Mesendoderm (in vitro differentiated cells): Measurements from ENCODE around the gene ANKHD1.

Experiments used
- DNase-seq: peaks from one replicate; pipeline ENCODE4 v3.0.0; 2013
- H2AK5ac ChIP-seq: 2 replicates; pipeline ENCODE4 v1.6.1; 2013; ENCODE audit warnings: low read length, inconsistent platforms
- H2BK120ac ChIP-seq: 2 replicates; pipeline ENCODE4 v1.6.1; 2013; ENCODE audit warnings: low read depth, mild to moderate bottlenecking, low read length, moderate library complexity, mixed read lengths
- H2BK15ac ChIP-seq: replicated peaks from 2 replicates; pipeline ENCODE4 v1.6.1; 2013; ENCODE audit warnings: low read depth, mild to moderate bottlenecking, moderate library complexity
- H2BK5ac ChIP-seq: 2 replicates; pipeline ENCODE4 v1.6.1; 2013; ENCODE audit warnings: low read length, inconsistent platforms
- H3K18ac ChIP-seq: 2 replicates; pipeline ENCODE4 v1.6.1; 2013; ENCODE audit warnings: mild to moderate bottlenecking, low read length, mixed read lengths
- H3K23ac ChIP-seq: one replicate; pipeline ENCODE4 v1.6.1; 2013; ENCODE audit warnings: low read length
- H3K27ac ChIP-seq: 2 replicates; pipeline ENCODE4 v1.5.1; 2013; ENCODE audit warnings: low read depth, mild to moderate bottlenecking, inconsistent platforms, low read length, moderate library complexity
- H3K27me3 ChIP-seq: 2 replicates; pipeline ENCODE4 v1.6.1; 2013; ENCODE audit warnings: low read length, control low read depth, mild to moderate bottlenecking, inconsistent platforms; ENCODE audit not compliant: insufficient read depth, poor library complexity
- H3K36me3 ChIP-seq: 2 replicates; pipeline ENCODE4 v1.6.1; 2013; ENCODE audit warnings: low read length, inconsistent platforms; ENCODE audit not compliant: control insufficient read depth, insufficient read depth
- H3K4ac ChIP-seq: one replicate; pipeline ENCODE4 v1.6.1; 2013; ENCODE audit warnings: low read depth, mild to moderate bottlenecking, low read length, moderate library complexity
- H3K4me1 ChIP-seq: 2 replicates; pipeline ENCODE4 v1.6.1; 2013; ENCODE audit warnings: low read depth, low read length, inconsistent platforms; ENCODE audit not compliant: control insufficient read depth
- H3K4me2 ChIP-seq: 2 replicates; pipeline ENCODE4 v1.6.1; 2013; ENCODE audit warnings: low read length
- H3K4me3 ChIP-seq: 2 replicates; pipeline ENCODE4 v1.5.1; 2013; ENCODE audit warnings: mild to moderate bottlenecking, low read length
- H3K56ac ChIP-seq: one replicate; pipeline ENCODE4 v1.6.1; 2013; ENCODE audit warnings: low read length
- H3K79me1 ChIP-seq: 2 replicates; pipeline ENCODE4 v1.6.1; 2013; ENCODE audit warnings: low read length, inconsistent platforms
- H3K79me2 ChIP-seq: 2 replicates; pipeline ENCODE4 v1.6.1; 2013; ENCODE audit warnings: mild to moderate bottlenecking, low read length; ENCODE audit not compliant: control insufficient read depth, insufficient read depth
- H3K9ac ChIP-seq: 2 replicates; pipeline ENCODE4 v1.6.1; 2013; ENCODE audit warnings: low read length, inconsistent platforms
- H4K5ac ChIP-seq: one replicate; pipeline ENCODE4 v1.6.1; 2013; ENCODE audit warnings: low read length
- H4K8ac ChIP-seq: one replicate; pipeline ENCODE4 v1.6.1; 2013; ENCODE audit warnings: low read depth, mild to moderate bottlenecking, control low read depth, low read length, moderate library complexity
- whole genome bisulfite sequencing: extraction: QIAGEN DNeasy Blood & Tissue Kit; methylation state at CpG from one replicate; pipeline ENCODE4 v1.1.7; 2013; ENCODE audit warnings: low lambda C conversion rate, missing lambda C conversion rate; ENCODE audit not compliant: insufficient coverage; ENCODE audit errors: extremely low coverage; 5-methylcytosine and 5-hydroxymethylcytosine counted together

The ANKHD1 gene

DNA sequence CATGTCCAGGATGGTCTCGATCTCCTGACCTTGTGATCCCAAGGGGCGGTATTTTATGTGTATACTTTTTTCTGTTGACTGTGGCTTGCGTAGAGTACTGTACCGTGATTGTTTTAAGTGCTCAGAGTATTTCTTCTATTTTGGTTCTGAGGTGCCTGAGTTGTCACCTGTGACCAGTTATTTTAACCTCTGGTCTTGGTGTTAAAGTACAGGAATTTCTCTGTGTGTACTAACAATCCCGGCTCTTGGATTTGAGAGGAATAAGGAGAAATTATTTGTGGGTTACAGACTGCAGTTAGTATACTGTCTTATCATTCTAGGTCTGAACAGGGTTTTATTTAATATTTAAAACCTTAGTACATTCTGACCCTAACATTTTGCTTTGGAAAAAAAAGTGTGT, 2.0 kb downstream of the ANKHD1 start:
- Histone ChIP-seq H3K79me2 (peaks cover 60% of the 10 kb centered on the region), H3K9ac (peak overlapping the region; percentile 45), H2BK120ac (no peak overlapping the region), H2AK5ac (no peak overlapping the region), H3K27ac (no peak overlapping the region), H3K4ac (no peak overlapping the region), H3K4me2 (peak overlapping the region; percentile 20), H3K4me3 (no peak overlapping the region), H3K18ac (no peak overlapping the region), H3K23ac (no peak overlapping the region), H2BK5ac (no peak overlapping the region), H3K27me3 (no peaks in the 10 kb centered on the region), H3K56ac (no peak overlapping the region), H4K8ac (no peak overlapping the region), H2BK15ac (no peak overlapping the region), H3K36me3 (no peaks in the 10 kb centered on the region), H3K79me1 (no peaks in the 10 kb centered on the region), H3K4me1 (peaks cover 2% of the 10 kb centered on the region), H4K5ac (no peak overlapping the region)
- WGBS: no CpG with 5 or more reads among the region's 5 CpGs
- DNase-seq: no peak

DNA sequence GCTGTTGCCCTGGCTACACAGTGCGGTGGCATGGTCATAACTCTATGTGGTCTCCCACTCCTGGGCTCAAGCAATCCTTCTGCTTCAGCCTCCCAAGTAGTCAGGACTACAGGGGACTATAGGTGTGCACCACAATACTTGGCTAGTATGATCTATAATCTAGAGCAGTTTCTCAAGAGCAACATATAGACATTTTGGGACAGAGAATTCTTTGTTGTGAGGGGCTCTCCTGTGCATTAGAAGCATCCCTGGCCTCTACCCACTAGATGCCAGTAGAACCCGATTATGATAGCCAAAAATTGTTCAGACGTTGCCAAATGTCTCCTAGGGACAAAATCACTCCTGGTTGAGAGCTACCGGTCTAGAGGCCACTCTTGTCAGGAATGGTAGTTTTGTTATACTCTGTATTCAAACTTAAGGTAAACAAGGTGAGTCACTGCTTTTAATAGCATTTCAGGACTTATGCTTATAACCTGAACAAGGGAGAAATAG, 7.2 kb downstream of the ANKHD1 start:
- Histone ChIP-seq H3K4me1 (peaks cover 1% of the 10 kb centered on the region), H2BK120ac (no peak overlapping the region), H2BK15ac (no peak overlapping the region), H3K79me2 (peaks cover 47% of the 10 kb centered on the region), H4K5ac (no peak overlapping the region), H3K56ac (no peak overlapping the region), H2BK5ac (no peak overlapping the region), H4K8ac (no peak overlapping the region), H3K9ac (no peak overlapping the region), H3K4me3 (no peak overlapping the region), H3K36me3 (no peaks in the 10 kb centered on the region), H3K27me3 (no peaks in the 10 kb centered on the region), H3K4me2 (no peak overlapping the region), H3K4ac (no peak overlapping the region), H3K27ac (no peak overlapping the region), H3K23ac (no peak overlapping the region), H2AK5ac (no peak overlapping the region), H3K79me1 (no peaks in the 10 kb centered on the region), H3K18ac (no peak overlapping the region)
- no CpG with 5 or more reads among the region's 4 CpGs for WGBS
- DNase-seq: no peak

DNA sequence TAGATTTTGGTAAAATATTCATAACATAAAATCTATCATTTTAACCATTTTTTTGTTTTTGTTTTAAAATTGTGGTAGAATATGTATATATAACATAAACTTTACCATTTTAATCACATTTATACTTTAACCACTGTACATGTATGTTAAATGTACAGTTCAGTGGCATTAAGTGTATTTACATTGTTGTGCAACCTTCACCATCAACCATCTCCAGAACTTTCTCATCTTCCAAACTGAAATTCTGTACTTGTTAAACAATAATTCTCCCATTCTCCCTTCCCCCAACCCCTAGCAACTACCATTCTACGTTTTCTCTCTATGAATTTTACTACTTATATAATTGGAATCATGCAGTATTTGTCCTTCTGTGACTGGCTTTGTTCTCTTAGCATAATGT, 11.6 kb downstream of the ANKHD1 start:
- Histone ChIP-seq H3K27ac (no peak overlapping the region), H3K4ac (no peak overlapping the region), H3K36me3 (no peaks in the 10 kb centered on the region), H3K4me1 (no peaks in the 10 kb centered on the region), H2AK5ac (no peak overlapping the region), H2BK5ac (no peak overlapping the region), H3K18ac (no peak overlapping the region), H3K4me2 (no peak overlapping the region), H3K23ac (no peak overlapping the region), H3K27me3 (no peaks in the 10 kb centered on the region), H4K8ac (no peak overlapping the region), H3K4me3 (no peak overlapping the region), H2BK15ac (no peak overlapping the region), H3K9ac (no peak overlapping the region), H4K5ac (no peak overlapping the region), H3K79me1 (no peaks in the 10 kb centered on the region), H3K56ac (no peak overlapping the region), H3K79me2 (peaks cover 15% of the 10 kb centered on the region), H2BK120ac (no peak overlapping the region)
- DNase-seq: no peak
- WGBS: no CpG with 5 or more reads among the region's 1 CpG

DNA sequence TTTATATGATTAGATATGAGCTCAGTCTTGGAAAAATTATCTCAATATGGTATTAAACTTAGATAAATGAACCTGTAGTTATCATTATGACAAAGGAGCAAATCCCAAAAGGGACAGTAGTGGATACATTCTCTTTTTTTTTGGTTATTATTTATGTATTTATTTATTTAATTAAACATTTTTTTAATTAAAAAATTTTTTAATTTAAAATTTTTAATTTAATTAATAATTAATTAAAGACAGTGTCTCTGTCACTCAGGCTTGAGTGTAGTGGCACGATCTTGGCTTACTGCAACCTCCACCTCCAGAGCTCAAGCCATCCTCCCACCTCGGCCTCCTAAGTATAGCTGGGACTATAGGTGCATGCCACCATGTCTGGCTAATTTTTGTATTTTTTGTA, 15.6 kb downstream of the ANKHD1 start:
- no peak overlapping the region for H3K23ac ChIP-seq
- no peaks in the 10 kb centered on the region for H3K4me1 ChIP-seq
- no peak for DNase-seq
- H3K27me3 ChIP-seq: no peaks in the 10 kb centered on the region
- no peak overlapping the region for H3K56ac ChIP-seq
- no peak overlapping the region for H2BK5ac ChIP-seq
- no peak overlapping the region for H2AK5ac ChIP-seq
- H3K4me3 ChIP-seq: no peak overlapping the region
- H3K4me2 ChIP-seq: no peak overlapping the region
- H4K5ac ChIP-seq: no peak overlapping the region
- H3K79me1 ChIP-seq: no peaks in the 10 kb centered on the region
- H3K9ac ChIP-seq: no peak overlapping the region
- no peak overlapping the region for H2BK15ac ChIP-seq
- H2BK120ac ChIP-seq: no peak overlapping the region
- H3K27ac ChIP-seq: no peak overlapping the region
- H3K4ac ChIP-seq: no peak overlapping the region
- no peaks in the 10 kb centered on the region for H3K36me3 ChIP-seq
- peaks cover 28% of the 10 kb centered on the region for H3K79me2 ChIP-seq
- no peak overlapping the region for H3K18ac ChIP-seq
- no peak overlapping the region for H4K8ac ChIP-seq
- WGBS: no CpG with 5 or more reads among the region's 2 CpGs

- no peak overlapping the region for H3K4me3 ChIP-seq
- no peak overlapping the region for H3K4me2 ChIP-seq
- H2BK5ac ChIP-seq: no peak overlapping the region
- no peak overlapping the region for H3K18ac ChIP-seq
- H4K8ac ChIP-seq: no peak overlapping the region
- no peak overlapping the region for H3K27ac ChIP-seq
- no peaks in the 10 kb centered on the region for H3K36me3 ChIP-seq
- no CpG with 5 or more reads among the region's 1 CpG for WGBS
- no peaks in the 10 kb centered on the region for H3K27me3 ChIP-seq
- H3K4me1 ChIP-seq: no peaks in the 10 kb centered on the region
- no peak overlapping the region for H2AK5ac ChIP-seq
- H3K79me2 ChIP-seq: peaks cover 37% of the 10 kb centered on the region
- peaks cover 3% of the 10 kb centered on the region for H3K79me1 ChIP-seq
- no peak for DNase-seq
- H3K9ac ChIP-seq: no peak overlapping the region
- no peak overlapping the region for H3K4ac ChIP-seq
- no peak overlapping the region for H2BK120ac ChIP-seq
- H3K56ac ChIP-seq: no peak overlapping the region
- no peak overlapping the region for H2BK15ac ChIP-seq
- H3K23ac ChIP-seq: no peak overlapping the region
- no peak overlapping the region for H4K5ac ChIP-seq
Observed at GRCh38 chr5:140418862-140419520, 17.4 kb downstream of the ANKHD1 start.

DNA sequence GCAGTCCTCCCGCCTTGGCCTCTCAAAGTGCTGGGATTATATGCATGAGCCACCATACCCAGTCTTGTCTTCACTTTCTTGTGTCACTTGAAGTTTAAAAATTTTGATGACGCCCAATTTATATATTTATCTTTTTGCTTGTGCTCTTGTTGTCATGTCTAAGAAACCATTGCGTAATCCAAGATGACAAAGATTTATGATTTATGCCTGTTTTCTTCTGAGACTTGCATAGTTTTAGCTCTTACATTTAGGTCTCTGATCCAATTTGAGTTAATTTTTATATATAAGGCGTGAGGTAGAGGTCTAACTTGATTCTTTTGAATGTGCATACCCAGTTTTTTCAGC, 18.6 kb downstream of the ANKHD1 start:
- Histone ChIP-seq H3K79me2 (peaks cover 39% of the 10 kb centered on the region), H2BK15ac (no peak overlapping the region), H3K27me3 (no peaks in the 10 kb centered on the region), H3K56ac (no peak overlapping the region), H2BK120ac (no peak overlapping the region), H3K4me3 (no peak overlapping the region), H4K5ac (no peak overlapping the region), H3K4me2 (no peak overlapping the region), H3K23ac (no peak overlapping the region), H4K8ac (no peak overlapping the region), H2AK5ac (no peak overlapping the region), H3K9ac (no peak overlapping the region), H3K79me1 (peaks cover 4% of the 10 kb centered on the region), H3K18ac (no peak overlapping the region), H3K4ac (no peak overlapping the region), H3K36me3 (no peaks in the 10 kb centered on the region), H2BK5ac (no peak overlapping the region), H3K27ac (no peak overlapping the region), H3K4me1 (no peaks in the 10 kb centered on the region)
- no peak for DNase-seq
- no CpG with 5 or more reads among the region's 4 CpGs for WGBS
